Amniotic stem cell (primary cell): ENCODE data around the gene TRMT11.

ENCODE experiments used
- DNase-seq: peaks from one replicate; lab custom pipeline; 2025; lab: John Stamatoyannopoulos, UW

Gene TRMT11

DNA sequence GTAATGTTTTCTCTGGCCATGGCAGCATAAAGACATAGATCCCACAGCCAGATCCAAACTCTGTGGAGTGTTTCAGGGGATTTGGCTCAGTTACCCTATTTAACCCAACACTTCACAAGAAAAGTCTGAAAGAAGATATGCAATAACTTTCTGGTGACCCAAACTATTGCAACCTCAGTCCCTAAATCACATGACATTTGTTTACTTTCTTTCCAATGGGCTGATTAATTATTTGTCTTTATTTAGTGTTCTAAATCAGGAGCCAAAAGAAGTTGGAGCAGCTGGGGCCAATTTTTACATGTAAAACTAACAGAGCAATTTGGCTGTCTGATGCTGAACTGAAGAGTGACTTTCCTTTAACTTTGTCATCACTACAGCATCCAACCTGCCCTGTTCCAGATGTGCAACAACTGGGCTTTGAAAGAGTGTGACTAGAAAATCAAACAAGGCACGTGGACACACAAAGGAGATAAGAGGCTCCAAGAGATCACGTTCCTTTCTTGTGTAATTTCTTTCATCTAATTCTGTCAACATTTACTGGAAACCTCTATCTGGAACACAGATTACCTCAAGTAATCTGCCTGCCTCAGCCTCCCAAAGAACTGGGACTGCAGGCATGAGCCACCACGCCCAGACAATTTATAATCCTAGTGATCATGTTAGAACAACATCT, 90.8 kb downstream of the TRMT11 start:
- no peak for DNase-seq

DNA sequence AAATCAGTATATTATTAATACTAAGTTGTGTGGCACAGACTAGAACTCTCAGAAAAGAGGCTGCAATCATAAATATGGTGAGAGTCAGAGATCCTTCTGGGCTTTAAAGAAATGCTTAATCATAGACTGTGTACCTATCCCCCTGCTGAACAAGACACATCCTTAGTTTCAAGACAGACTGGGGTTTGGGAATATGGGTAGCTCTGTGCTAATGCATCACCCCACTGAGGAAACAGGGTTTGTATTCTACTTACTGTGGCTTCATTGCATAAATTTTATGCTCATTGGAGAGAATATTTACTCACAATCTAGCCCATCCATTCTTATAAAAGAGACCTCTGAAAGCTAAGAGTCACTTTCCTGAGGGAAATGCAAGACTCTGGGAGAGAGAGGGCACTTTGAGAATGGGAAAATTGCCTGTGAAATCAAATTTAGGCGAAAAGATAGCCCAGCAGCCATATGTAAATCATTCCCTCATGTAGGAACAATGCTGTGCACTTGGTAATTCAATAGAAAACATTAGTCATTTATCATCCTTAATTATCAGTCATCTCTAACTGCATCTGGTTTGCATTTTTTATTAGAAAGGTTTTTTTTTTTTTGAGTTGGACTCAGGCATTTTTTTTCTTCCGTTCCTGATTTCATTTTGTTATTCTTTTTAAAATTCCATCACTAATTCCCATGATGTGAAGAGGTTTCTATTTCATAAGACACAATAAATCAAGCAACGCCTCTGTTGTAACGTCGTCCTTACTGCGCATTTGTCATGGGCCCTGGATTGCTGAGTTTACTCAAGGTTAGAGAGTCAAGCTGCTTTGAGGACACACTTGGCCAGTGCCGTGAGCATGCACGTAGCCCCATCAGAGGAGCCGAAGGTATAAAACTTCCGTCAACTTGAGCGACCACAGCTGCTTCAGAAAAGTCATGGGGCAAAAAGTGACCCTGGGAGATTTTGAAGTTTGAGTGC, 91.8 kb downstream of the TRMT11 start:
- DNase-seq, result no peak

DNA sequence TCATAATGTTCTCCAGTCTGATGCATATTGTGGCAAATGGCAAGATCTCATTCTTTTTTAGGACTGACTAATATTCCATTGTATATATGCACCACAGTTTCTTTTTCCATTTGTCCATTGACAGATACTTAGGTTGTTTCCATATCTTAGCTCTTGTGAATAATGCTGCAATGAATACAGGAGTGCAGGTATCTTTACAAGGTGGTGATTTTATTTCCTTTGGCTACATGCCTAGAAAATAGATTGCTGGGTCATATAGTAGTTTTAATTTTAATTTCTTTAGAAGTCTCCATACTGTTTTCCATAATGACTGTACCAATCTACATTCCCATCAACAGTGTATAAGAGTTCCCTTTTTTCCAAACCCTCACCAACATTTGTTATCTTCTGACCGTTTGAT, 97.5 kb downstream of the TRMT11 start:
- no peak for DNase-seq

DNA sequence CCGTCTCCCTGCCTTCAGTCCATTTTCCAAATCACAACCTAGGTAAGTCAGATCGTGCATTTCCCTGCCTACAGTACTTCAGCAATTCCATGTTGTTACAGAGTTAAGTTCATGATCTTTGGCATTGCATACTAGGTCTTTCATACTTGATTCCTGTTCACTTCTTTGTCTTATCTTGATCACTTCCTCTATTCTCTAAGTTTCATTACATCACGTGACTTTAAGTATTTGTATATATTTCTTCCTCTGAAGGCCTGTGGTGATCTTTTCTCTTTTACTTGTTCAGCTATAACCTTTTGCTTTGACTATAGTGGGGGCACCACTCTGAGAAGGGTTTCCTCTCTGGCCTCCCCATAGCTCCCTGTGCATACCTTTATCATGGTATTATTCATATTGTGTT, 100.2 kb downstream of the TRMT11 start:
- DNase-seq, result no peak
